Measurements from ENCODE around the gene THEM5.

The THEM5 gene

GRCh38 chr1:151822404-151822803 lies 31.1 kb downstream of the THEM5 start:
- DNase-seq (ENCODE audit: insufficient read length) (no peak), FAIRE-seq (no peak)
- no peak for TF ChIP-seq POLR2AphosphoS5 (IDR thresholded peaks at IDR 0.05; ENCODE audit: low read depth, low read length)

DNA sequence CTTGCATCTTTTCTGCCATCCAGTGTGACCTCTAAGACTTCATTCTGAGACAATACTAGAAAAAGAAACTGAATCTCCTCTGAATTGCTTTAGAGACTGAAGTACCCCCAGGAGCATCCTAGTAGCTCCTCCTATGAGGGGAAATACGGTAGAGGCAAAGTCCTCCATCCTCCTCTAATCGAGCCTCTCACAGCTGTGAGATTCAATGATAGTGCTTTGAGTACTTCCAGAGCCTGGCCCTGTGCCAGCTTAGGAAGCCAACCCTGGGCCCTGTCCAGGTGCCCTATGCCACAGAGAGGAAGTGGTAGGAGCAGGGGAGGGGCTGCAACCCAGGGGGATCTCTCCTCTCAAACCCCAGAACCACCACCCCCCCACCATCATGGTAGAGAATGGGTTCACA lies 32.6 kb downstream of the THEM5 start:
- FAIRE-seq (no peak), DNase-seq (ENCODE audit: insufficient read length) (no peak)
- TF ChIP-seq POLR2AphosphoS5 (IDR thresholded peaks at IDR 0.05; ENCODE audit: low read depth, low read length) (no peak), POLR2A (IDR thresholded peaks at IDR 0.05; ENCODE audit: low read depth, low read length) (no peak), TAF1 (IDR thresholded peaks at IDR 0.05; ENCODE audit: borderline replicate concordance, low read depth, low read length) (no peak)

DNA sequence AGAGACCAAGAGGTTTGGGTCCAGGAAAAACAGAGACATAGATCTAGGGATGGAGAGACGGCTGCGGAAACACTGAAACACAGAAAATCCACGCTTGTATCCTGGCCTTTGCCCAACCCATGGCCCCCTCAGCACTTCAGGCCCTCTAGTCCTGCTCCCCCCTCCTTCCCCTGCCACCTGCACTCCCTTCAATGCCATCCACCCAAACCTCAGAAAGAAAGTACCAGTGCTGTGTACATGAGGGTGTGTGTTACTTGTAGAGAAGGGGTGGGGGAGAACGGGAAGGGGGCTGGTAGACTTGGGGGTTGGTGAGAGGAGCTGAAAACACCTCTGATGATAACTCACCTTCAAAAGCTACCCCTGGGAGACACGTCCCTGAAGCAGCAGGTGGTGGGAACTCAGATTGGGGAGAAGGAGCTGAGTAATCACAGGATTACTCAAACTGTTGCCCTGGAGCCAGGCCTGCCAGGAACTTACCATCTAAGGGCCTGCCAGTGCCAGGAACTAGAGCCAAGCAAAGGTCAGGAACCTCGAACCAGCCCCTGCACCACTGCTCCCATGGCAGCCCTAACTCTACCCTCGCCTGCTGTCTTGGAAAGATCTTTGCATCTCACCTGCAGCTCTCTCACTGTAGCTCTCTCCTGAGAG lies 33.4 kb downstream of the THEM5 start:
- FAIRE-seq (no peak), DNase-seq (ENCODE audit: insufficient read length) (no peak)
- TF ChIP-seq POLR2A (IDR thresholded peaks at IDR 0.05; ENCODE audit: low read depth, low read length), result no peak
- TF ChIP-seq TAF1 (IDR thresholded peaks at IDR 0.05; ENCODE audit: borderline replicate concordance, low read depth, low read length), result no peak
- TF ChIP-seq POLR2AphosphoS5 (IDR thresholded peaks at IDR 0.05; ENCODE audit: low read depth, low read length), result no peak

- DNase-seq (ENCODE audit: insufficient read length) (no peak), FAIRE-seq (no peak)
- no peak for TF ChIP-seq TAF1 (IDR thresholded peaks at IDR 0.05; ENCODE audit: borderline replicate concordance, low read depth, low read length)
These were observed 34.2 kb downstream of the THEM5 start for GRCh38 chr1:151819227-151819835.

DNA sequence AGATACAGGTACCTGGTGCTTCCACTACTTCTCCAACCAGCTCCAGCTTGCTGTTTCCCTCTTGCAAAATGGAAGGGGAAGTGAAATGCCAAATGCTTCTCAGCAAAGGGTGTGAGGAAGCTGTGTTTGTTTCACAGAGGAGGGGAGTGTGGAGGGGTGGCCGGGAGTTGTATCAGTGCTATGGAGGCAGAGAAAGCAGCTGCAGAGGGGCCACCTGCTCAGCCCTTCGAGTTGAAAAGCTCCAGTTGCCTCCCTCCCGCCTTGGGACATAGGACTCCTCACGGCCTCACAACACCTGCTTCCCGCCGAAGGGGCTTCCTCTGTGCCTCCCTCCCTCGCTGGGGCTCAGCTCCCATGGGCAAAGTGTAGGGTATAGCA lies 36.2 kb downstream of the THEM5 start:
- no peak for FAIRE-seq
- TF ChIP-seq TAF1 (IDR thresholded peaks at IDR 0.05; ENCODE audit: borderline replicate concordance, low read depth, low read length) (no peak), POLR2AphosphoS5 (IDR thresholded peaks at IDR 0.05; ENCODE audit: low read depth, low read length) (no peak), POLR2A (IDR thresholded peaks at IDR 0.05; ENCODE audit: low read depth, low read length) (no peak)
- DNase-seq (ENCODE audit: insufficient read length), result no peak

- no peak for FAIRE-seq
- TF ChIP-seq TAF1 (IDR thresholded peaks at IDR 0.05; ENCODE audit: borderline replicate concordance, low read depth, low read length) (no peak), POLR2AphosphoS5 (IDR thresholded peaks at IDR 0.05; ENCODE audit: low read depth, low read length) (no peak), POLR2A (IDR thresholded peaks at IDR 0.05; ENCODE audit: low read depth, low read length) (no peak)
- no peak for DNase-seq (ENCODE audit: insufficient read length)
These were observed 36.8 kb downstream of the THEM5 start for GRCh38 chr1:151816548-151817352.

DNA sequence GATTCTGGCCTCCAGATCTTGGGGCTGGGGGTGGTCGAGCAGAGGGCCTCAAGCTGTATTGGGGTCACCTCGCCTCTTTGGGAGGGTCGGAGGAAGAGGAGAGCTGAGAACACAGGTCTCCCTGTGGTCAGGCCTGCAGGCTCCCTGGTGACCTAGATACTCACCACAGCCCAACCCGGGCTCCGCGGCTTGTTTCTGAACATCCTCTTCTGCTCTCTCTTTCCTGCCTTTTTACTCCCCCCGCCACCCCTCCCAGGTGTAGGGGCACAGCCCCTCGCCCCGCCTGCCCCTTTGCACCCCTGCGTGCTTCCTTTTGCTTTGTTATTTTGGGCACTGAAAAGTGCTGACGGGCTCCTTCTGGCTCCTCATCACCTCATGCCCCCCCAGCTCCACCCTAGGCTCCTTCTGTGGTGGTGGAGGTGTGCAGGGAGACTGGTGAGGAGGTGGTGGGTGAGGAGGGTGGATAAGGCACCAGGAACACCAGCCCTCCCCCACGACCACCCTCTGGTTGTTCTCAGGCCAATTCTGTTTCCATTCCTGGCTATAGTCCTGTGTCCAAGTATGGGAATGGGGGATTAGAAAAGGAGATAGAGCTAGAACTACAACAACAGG lies 37.7 kb downstream of the THEM5 start:
- FAIRE-seq, result no peak
- no peak for DNase-seq (ENCODE audit: insufficient read length)
- no peak for TF ChIP-seq POLR2AphosphoS5 (IDR thresholded peaks at IDR 0.05; ENCODE audit: low read depth, low read length)
- no peak for TF ChIP-seq POLR2A (IDR thresholded peaks at IDR 0.05; ENCODE audit: low read depth, low read length)
- TF ChIP-seq TAF1 (IDR thresholded peaks at IDR 0.05; ENCODE audit: borderline replicate concordance, low read depth, low read length), result no peak

- no peak for TF ChIP-seq POLR2A (IDR thresholded peaks at IDR 0.05; ENCODE audit: low read depth, low read length)
- TF ChIP-seq POLR2AphosphoS5 (IDR thresholded peaks at IDR 0.05; ENCODE audit: low read depth, low read length), result no peak
- no peak for TF ChIP-seq TAF1 (IDR thresholded peaks at IDR 0.05; ENCODE audit: borderline replicate concordance, low read depth, low read length)
These were observed 38.5 kb downstream of the THEM5 start for GRCh38 chr1:151814971-151815545.

DNA sequence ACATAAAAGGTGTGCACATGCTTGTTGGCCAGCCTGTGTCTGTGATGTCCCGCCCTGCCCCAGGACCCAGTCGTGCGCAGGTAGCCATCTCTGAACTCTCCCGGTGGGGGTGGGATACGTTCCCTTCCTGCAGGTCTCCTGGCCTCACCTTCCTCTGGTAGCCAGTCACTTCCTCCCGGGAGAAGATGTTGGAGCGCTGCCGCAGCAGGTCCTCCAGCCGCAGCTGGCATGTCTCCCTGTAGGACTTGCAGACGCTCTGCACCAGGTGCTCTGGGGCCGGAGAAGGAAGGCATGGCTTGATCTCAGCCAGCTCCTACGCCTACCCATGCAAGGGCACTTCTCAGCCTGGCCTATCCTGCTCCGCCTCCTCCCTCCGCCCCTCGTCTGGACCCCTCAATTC lies 39.1 kb downstream of the THEM5 start:
- DNase-seq (ENCODE audit: insufficient read length) (no peak), FAIRE-seq (no peak)
- TF ChIP-seq TAF1 (IDR thresholded peaks at IDR 0.05; ENCODE audit: borderline replicate concordance, low read depth, low read length) (no peak), POLR2AphosphoS5 (IDR thresholded peaks at IDR 0.05; ENCODE audit: low read depth, low read length) (no peak), POLR2A (IDR thresholded peaks at IDR 0.05; ENCODE audit: low read depth, low read length) (no peak)

More at GRCh38 chr1:151814971-151815545, 38.5 kb downstream of the THEM5 start:
- DNase-seq (ENCODE audit: insufficient read length) (no peak), FAIRE-seq (no peak)

- TF ChIP-seq POLR2AphosphoS5 (IDR thresholded peaks at IDR 0.05; ENCODE audit: low read depth, low read length) (no peak), TAF1 (IDR thresholded peaks at IDR 0.05; ENCODE audit: borderline replicate concordance, low read depth, low read length) (no peak)
- DNase-seq (ENCODE audit: insufficient read length), result no peak
- no peak for FAIRE-seq
These were observed 40.1 kb downstream of the THEM5 start for GRCh38 chr1:151813271-151813977.

- FAIRE-seq (no peak), DNase-seq (ENCODE audit: insufficient read length) (no peak)
- TF ChIP-seq TAF1 (IDR thresholded peaks at IDR 0.05; ENCODE audit: borderline replicate concordance, low read depth, low read length) (no peak), POLR2AphosphoS5 (IDR thresholded peaks at IDR 0.05; ENCODE audit: low read depth, low read length) (no peak), POLR2A (IDR thresholded peaks at IDR 0.05; ENCODE audit: low read depth, low read length) (no peak)
These were observed 42.3 kb downstream of the THEM5 start for GRCh38 chr1:151811181-151811580.

All from GM12892 (cell line).